ENCODE results near the gene RYR2.

DNA sequence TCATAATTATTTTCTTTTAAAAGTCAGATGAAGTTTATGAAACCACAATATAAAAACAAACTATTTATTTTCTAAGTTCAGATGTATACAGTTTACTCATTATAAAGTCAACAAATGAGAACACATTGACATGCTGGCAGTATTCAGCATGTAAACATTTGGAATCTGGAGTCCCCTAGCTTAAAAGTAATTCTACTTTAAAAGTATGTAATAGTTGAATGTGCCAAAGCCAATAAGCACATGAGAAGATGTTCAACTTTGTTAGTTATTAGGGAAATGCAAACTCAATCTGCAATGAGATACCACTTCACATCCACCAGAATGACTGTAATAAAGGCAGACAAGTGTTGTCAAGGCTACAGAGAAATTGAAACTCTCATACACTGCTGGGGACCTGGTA, 96.6 kb downstream of the RYR2 start:
- TF ChIP-seq, protein P1, sequence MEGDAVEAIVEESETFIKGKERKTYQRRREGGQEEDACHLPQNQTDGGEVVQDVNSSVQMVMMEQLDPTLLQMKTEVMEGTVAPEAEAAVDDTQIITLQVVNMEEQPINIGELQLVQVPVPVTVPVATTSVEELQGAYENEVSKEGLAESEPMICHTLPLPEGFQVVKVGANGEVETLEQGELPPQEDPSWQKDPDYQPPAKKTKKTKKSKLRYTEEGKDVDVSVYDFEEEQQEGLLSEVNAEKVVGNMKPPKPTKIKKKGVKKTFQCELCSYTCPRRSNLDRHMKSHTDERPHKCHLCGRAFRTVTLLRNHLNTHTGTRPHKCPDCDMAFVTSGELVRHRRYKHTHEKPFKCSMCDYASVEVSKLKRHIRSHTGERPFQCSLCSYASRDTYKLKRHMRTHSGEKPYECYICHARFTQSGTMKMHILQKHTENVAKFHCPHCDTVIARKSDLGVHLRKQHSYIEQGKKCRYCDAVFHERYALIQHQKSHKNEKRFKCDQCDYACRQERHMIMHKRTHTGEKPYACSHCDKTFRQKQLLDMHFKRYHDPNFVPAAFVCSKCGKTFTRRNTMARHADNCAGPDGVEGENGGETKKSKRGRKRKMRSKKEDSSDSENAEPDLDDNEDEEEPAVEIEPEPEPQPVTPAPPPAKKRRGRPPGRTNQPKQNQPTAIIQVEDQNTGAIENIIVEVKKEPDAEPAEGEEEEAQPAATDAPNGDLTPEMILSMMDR (conservative IDR thresholded peaks at IDR 0.05): no peak
- no peak for TF ChIP-seq ZFX (IDR thresholded peaks at IDR 0.05)
